HG02798 (cell line): ENCODE measurements around the gene LRRC70.
"Not testable (repeated sequence)": the region's sequence is repeated elsewhere in the genome, so short reads cannot be mapped to it uniquely, and the experiment has no call there.

Experiments used
- ATAC-seq: cut with Tn5 transposase; IDR thresholded peaks from one replicate; pipeline ENCODE4 v1.9.1; 2021; ENCODE audit warnings: mild to moderate bottlenecking; ENCODE audit not compliant: unreplicated experiment, poor library complexity

The LRRC70 gene

GRCh38 chr5:62603934-62604333, 25.3 kb downstream of the LRRC70 start:
- ATAC-seq, result no peak

DNA sequence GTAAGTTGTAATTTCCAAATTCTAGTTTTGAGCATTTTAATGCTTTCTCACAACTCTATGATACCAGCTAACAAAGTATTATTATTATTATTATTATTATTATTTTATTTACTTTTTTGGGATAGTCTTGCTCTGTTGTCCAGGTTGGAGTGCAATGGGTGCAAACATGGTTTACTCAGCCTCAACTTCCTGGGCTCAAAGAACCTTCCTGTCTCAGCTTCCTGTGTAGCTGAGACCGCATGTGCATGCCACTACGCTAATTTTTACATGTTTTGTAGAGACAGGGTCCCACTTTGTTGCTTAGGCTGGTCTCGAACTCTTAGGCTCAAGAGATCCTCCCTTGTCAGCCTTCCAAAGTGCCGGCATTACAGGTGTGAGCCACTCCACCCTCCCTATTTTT, 27.0 kb downstream of the LRRC70 start:
- ATAC-seq, result no peak

GRCh38 chr5:62606878-62607277, 28.3 kb downstream of the LRRC70 start:
- ATAC-seq, result no peak

- ATAC-seq, result no peak
Observed at GRCh38 chr5:62607615-62608014, 29.0 kb downstream of the LRRC70 start.

DNA sequence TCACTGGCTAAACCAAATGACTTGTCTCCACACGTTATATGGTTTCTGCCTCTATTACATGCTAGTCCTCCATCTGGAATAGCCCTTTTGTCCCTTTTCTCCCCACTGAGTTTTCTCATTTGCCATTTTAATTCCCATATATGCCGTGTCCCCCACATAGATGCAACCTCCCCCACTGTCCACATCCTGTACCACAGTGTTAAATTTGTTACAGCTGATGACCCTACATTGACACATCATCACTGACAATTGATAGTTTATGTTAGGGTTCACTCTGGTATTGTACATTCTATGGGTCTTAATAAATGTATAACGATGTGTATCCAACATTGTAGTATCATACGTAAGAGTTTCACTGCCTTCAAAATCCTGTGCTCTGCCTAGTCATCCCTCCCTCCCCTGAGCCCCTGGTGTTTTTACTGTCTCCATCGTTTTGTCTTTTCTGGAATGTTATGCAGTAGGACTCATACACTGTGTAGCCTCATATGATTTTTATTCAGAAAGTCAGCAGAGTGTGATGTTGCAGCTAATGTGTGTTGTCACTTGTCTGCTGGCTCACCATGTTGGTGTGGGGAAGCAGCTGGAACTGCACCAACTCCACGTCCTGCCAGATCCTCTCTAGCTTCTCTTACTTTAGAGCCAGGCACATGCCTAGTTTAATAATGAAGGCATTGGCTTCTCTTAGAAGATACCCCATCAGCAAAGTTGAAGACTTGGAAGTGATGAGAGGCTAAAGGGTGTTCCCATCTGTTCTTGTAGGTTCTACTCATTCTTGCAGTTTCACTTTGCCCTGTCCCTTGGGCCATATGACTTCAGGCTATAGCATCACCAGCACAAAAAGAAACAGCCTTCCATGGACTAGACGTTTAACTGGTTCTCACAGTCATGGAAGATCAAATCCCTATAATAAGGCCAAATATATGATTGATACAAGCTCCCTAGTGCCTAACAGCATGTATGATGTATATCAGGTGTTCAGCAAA, 30.2 kb downstream of the LRRC70 start:
- ATAC-seq, result no peak

GRCh38 chr5:62614355-62614754, 35.7 kb downstream of the LRRC70 start:
- no peak for ATAC-seq

DNA sequence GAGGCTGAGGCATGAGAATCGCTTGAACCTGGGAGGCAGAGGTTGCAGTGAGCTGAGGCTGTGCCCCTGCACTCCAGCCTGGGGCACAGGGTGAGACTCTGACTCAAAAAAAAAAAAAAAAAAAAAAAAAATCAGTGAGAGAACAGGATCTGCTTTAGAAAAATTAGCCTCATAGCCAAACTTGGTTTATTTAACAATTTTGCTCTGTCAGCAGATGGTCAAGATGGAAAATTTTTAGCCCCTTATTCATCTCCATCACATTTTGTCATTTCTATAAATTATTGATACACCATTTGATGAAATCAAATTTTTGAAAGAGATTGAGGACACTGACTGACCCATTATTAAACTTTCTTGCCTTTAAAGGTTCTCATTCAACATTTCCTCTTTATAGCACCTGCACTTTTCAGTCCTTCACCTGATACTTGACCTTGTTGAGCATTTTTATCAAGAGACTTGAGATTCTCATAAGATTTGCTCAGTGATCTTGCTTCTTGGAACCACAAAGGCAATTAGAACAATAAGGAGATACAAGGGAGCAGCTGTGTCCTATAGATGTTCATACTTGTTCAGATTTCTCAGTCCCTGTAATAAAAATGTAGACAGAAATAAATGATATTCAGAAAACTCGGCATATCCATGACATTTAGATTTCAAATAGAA, 38.1 kb downstream of the LRRC70 start:
- ATAC-seq, result no peak

DNA sequence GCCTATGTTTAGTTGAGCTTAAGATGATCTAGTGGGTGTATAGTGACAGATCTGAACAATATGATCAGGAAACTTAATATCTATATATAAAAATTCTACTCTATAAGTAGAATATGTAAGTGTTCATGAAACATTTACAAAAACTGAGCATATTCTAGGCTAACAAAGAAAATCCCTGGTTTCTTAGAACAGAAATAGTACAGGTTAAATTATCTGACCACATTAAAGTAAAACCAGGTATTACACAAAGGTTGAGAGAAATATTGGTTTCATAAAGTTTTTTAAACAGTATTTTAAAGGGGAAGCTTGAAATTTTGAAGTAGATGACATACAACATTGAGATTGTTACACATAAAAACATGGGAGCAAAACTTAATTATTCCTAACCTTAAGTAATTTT, 39.3 kb downstream of the LRRC70 start:
- ATAC-seq, result no peak

DNA sequence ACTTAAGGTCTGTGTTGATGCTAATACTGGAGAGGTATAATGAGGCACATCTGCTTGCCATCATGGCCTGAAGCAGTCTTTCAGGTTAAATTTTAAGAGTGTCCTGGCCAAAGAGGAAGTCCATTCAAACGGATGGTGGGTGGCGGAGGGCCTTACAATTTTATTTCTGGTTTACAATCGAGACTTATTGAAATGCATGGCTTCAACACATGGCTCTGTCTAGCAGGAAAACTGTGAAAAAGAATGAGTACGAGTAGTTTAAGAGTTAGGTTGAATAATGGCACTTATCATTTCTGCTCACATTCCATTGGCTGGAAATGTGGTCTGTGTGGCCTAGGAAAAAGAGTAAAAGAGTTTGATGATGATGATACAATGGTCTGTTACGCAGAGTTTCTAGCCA, 42.1 kb downstream of the LRRC70 start:
- no peak for ATAC-seq

GRCh38 chr5:62621280-62621679, 42.7 kb downstream of the LRRC70 start:
- no peak for ATAC-seq

DNA sequence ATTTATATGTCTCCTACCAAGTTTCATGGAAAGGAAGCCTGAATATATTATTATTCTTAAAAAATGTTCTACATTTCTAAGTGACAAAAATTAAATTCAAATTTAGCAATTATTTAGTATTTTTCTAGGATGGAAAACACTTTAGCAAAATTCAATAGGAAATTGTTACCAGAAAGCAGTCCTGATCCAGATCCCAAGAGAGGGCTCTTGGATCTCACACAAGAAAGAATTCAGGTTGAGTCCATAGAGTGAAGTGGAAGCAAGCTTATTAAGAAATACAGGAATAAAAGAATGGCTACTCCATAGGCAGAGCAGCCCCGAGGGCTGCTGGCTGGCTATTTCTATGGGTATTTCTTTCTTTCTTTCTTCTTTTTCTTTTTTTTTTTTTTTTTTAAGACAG, 44.7 kb downstream of the LRRC70 start:
- ATAC-seq, result no peak

GRCh38 chr5:62624436-62624835, 45.8 kb downstream of the LRRC70 start:
- ATAC-seq, result not testable (repeated sequence)

GRCh38 chr5:62626534-62626933, 47.9 kb downstream of the LRRC70 start:
- ATAC-seq, result no peak

- ATAC-seq, result no peak
Observed at GRCh38 chr5:62627121-62627520, 48.5 kb downstream of the LRRC70 start.

GRCh38 chr5:62627901-62628300, 49.3 kb downstream of the LRRC70 start:
- ATAC-seq, result no peak
